DMS 273 (cell line): ENCODE data around the gene SDC3.

Experiments
- DNase-seq: peaks from one replicate; lab custom pipeline; 2025; ENCODE audit not compliant: unreplicated experiment; lab: John Stamatoyannopoulos, UW

The SDC3 gene

DNA sequence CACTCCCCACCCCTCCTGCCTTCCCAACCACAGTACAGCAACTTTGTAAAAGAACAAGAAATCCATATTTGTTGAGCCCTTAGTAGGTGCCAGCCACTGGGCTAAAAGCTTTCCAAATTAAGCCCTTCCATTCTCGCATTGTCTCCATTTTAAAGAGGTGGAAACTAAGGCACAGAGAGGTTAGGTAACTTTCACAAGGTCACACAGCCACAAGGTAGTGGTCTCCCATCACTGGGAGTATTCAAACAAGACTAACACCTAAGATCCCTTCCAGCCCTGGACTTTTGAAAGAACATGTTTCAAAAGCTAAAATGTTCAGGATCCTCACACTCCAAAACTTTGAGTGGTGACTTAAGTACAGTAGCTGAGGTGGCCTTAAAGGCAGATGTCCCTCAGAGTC, 3.2 kb downstream of the SDC3 start:
- no peak for DNase-seq

DNA sequence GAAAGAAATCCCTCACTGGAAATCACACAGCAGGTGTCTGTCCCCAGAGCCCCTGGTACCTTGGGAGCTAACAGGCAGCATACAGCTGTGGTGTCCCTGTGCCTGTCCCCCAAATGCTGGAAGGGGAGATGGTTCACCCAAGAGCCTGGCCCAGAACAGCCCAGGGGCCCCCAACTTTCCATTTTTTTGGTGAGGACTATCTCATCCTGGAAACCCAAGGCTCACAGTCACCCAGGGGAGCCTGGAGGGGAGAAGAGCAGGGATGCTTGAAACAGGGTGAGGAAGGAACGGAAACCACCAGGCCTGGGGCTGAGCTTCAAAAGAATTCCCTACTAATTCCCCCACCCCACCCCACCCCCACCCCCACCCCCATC, 3.6 kb downstream of the SDC3 start:
- DNase-seq = no peak

DNA sequence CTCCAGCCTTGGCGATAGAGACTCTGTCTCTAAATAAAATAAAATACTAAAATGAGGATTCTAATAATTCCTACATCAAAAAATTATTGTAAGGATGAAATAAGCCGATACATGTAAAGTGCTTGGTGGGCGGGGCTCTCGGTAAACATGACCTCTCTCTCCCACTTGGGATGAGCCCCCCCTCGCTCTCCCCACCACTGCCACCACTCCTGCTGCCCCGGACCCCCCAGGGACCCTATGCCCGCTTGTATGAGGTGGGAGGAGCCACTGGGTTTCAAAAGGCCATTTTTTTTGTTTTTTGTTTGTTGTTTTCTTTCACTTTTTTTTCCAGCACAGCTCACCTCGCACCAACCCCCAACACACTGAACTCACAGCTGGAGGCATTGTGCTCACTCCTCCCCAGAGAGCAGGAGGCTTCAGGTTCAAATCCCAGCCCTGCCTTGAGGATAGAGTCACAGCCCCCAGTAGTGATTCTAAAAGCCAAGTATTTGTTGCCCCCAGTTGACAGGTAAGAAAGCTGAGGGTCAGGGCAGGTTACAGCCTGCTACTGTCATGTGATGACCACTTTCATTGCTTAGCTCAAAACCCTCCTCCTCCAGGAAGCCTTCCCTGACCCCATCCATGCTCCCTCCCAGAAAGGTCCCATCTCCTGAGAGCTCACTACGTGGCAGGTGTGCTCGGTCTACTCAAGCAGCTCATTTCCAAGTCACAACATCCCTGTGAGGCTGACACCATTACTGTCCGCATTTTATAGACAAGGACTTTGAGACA, 4.2 kb downstream of the SDC3 start:
- no peak for DNase-seq

DNA sequence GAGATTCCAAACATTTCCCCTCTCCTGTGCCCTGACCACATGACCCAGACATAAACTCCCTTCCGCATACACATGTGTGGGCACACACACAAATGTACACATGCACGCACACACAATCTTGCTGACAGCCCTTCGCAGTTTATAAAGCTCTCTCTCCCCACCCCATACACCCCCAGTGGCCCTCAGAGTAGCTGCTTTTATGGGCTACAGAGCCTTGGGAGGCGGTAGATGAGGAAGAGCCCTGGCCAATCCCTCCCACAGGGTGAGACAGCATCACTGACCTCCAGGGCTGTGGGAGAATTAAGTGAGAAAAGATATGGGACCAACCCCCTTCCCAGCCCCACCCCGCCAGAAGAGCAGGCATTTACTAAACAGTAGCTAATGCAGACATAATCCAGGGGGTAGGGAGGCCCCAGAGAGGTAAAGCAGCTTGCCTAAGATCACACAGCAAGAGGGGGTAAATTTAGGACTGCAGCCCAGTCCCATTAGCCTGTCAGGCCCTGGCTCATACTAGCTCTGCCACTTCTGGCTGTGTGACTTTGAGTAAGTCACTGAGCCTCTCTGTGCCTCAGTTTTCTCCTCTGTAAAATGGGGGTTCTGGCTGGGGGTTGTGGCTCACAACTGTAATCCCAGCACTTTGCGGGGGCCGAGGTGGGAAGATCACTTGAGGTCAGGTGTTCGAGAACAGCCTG, 5.1 kb downstream of the SDC3 start:
- DNase-seq = peak; percentile 35

DNA sequence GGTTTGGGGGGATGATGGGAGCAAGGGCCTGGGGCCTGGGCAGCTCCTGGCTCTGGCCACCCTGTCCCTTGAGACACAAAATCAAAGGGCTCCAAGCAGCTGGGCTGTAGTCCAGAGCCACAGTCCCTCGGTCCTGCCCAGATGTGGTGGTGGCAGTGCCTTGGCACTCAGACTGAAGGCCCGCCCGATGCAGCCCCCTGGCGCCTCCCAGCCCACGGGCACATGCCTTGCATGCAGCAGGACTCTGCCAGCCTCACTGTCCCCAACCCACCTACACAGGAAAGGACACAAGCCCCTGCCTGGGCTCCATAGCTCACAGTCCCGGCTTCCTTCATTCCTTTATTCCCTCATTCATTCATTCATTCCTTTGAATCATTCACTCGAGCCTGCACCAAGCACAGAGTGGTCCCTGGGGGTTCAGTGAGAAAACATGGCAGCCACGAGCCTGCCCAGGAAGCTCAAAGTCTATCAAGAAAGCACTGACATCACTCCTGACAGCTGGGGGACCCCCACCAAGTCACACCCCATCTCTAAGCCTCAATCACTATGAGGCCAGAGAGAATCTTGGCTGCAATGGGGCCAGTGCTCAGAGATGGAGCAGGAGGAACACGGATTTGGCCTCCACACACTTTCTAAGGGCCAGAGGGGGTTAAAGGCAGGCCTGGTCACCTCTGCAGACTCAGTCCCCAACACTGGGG, 5.8 kb downstream of the SDC3 start:
- no peak for DNase-seq

DNA sequence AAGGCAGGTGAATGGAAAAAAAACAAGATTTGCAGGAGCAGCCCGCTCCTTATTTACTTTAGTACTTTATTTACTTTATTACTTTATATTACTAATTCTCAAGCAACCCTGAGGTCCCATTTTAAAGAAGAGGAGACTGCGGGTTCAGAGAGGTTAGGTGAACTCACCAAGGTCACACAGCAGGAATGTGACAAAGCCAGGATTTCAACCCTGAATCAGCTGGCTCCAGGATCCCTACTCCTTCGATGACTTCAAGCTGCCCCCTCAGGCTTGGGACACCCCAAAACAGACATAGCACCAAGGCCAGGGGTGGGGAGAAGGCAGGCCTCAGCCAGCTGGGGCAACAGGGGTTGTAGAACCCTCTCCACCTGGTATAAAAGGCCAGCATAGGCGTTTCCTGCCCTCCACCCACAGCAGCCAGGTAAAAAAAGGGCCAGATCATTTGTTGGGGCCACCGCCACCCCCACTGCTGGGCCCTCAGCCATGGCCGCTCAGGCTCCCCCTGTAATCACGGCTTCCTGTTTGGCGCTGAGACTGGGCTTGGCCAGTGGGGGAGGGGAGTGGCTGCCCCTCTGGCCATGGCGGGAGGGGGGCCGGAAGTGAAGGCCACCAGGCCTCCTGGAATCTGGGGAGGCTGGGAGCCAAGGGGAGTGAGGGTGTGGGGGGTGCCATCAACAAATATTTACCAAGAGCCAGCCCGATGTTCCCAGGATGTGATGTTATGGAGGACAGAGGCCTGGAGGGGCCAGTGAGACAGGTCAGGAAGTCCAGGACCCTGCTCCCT, 6.6 kb downstream of the SDC3 start:
- DNase-seq = no peak

DNA sequence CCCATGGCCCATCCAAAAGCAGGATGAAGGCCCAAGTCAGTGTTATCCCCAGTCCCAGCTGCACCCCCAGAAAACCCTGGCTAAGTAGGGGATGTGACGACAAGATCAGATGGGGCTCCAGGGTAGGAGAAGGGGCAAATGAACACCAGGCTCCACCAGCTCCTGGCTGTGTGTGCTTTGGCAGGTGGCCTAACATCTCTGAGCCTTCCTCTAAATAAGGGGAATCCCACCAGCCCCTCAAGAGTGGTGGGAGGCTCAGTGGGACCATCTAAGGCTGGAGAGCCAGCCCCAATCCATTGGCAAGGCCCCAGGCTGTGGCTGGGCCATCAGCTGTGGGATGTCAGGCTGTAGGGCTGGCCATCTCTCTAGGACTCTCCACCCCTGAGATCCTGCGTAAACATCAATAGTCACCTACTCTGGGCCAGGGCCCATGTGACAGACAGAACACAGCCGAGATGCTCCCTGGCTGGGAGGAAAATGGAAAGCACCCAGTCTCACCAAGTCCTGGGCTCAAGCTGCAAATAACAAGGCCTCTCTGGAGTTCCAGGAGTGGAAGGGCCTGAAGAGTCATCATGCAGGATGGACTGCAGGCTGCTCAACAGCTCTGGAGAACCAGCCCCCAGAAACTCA, 7.5 kb downstream of the SDC3 start:
- no peak for DNase-seq

DNA sequence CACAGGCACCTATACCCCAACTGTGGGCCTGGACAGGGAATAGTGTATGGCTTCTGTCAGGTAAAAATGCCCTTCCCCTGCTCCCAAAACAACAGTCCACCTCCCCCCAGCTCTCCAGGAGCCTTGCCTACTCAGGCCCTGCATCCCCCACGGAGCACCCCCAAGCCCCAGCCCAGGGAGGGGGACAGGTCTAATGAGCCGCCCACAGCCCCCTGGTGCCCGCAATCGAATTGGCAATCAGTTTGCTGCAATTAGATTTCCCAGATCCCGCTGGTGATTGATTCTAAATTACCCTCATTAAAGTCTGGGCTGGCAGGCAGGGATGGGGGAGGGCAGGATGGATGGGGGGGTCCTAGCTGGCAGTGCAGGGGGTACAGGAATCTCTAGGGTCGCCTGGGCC, 8.1 kb downstream of the SDC3 start:
- DNase-seq = no peak

DNA sequence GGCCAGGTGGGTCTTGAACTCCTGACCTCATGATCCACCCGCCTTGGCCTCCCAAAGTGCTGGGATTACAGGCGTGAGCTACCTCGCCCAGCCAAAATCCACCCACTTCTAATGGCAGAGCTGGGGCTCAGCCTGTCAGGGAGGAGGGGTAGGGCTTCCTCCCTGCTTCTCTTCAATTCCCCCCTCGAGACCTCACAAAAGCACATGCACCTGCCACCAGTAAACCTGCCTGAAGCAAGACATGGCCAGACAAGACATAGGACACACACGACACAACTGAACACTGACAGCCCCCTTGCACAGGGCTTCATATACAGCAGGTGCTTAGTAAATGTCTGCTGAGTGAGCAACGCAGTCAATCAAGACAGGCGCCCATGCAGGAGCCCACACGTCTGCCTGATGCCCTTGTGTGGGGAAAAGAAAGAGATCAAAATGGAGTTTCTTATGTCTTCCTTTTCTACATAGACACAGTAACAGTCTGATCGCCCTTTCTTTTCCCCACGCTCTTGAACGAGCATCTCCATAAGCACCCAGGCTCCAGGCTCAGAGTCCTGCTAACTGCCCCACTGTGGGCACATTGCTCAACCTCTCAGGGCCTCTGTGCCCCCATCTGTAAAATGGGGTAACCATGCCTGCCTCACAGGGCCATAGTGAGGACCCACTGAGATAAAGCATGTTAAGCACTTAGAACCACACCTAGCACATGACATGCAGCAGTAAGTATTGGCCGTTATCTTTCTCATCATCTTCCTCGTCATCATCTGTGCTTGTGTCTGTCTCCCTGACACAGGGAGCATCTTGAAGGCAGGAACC, 8.8 kb downstream of the SDC3 start:
- DNase-seq = no peak

DNA sequence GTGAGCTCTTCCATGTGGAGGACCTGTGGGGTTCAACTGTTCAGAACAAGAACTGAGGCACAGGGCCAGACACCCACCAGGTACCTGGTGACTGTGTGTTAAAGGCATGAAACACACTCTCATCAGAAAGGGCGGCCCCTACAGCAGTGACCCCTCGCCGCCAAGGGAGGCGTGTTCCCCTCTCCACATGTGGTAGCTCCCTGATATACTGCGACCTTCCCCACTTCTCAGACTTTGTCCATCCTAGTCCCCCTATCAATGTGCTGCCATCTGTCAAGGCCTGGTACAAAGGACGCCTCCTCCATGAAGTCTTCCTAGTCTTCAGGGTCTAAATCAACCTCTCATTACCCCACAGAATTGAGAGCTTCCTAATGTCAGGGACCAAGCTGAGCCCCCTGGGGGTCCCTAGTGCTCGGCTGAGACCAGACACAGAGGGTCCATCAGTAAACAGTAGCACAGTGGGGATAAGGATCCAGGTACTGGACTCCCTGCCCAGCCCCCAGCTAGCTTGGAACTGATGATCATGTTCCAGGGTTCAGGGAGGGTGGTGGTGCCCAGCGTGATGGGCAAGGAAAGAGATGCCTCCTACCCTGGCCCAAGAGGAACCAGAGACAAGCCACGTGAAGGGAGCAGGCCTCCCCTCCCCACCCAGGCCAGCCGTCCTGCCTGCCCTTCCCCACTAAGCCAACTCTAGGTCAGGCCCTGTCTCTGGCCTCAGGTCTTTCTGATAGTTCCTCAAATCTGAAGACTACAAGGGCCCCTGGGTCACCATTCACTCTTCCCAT, 10.3 kb downstream of the SDC3 start:
- no peak for DNase-seq

DNA sequence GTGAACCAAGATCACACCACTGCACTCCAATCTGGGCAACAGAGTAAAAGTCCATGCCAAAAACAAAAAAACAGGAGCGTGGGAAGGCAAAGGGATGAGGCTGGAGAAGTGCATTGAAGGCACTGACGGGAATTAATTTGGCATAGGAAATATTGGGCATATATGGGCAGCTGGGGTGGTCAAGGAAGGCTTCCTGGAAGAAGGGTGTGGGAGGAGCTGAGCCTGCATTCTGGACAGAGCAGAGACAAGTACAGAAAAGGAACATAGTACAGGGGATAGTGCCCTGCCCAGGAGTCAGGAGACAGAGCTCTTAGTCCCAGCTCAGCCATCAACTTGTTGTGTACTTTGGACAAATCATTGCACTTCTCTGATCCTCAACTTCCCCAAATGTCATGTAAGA, 11.7 kb downstream of the SDC3 start:
- DNase-seq = no peak

DNA sequence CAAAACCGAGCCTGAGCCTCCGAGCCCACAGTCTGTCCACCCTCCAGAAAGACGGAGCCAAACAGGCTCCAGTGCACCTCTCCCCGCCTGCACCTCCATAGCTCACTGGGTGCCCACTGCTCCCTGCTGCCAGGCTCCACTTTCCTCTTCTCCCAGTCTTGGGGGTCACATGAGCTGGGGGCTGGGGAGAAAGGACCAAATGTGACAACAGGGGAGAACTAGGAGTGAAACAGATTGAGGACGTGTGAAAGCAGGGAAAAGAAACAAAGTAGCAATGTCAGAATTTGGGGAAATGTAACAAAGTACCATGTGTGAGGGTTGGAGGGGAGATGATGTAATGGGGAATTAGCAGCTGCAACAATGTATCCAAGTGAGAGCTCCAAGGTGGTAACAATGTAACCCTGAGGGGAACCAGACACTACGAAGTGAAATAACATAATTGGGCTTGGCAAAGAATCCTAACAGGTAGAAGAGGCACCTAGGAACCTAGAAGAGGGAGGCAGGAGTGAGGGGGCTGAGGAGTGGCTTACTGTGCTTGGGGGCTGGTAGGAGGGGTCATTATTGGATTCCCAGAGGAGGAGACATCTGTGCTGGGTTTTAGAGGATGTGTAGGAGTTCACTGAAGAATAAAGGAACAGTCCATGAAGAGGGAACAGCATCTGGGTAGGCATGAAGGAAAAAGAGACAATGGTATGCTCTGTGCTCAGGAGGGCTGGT, 12.5 kb downstream of the SDC3 start:
- DNase-seq = no peak

DNA sequence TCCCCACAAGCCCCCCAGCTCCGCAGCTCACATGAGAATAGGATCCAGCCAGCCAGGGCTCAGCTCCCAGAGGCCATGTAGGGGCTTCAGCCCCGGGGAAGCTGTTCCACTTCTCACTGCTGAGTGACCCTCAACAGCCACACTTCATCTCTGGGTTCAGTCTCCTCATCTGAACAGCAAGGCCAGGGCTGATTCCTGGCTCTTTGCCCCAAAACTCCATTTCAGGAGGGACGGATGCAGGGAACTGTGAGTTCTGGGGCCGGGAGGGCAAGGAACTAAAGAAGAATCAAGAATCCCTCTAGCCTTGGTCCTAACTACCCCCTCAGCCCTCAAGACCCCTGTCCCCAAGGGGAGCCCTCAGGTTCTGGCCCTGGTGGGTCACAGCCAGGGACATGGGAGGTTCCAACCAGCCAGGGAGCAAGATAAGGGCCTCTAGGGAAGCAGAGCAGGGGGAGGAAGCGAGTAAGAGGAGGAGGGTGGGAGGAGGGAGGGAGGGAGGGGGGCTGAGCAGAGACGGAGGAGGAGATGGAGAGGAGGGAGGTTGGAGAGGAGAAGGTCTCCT, 13.1 kb downstream of the SDC3 start:
- DNase-seq = no peak

DNA sequence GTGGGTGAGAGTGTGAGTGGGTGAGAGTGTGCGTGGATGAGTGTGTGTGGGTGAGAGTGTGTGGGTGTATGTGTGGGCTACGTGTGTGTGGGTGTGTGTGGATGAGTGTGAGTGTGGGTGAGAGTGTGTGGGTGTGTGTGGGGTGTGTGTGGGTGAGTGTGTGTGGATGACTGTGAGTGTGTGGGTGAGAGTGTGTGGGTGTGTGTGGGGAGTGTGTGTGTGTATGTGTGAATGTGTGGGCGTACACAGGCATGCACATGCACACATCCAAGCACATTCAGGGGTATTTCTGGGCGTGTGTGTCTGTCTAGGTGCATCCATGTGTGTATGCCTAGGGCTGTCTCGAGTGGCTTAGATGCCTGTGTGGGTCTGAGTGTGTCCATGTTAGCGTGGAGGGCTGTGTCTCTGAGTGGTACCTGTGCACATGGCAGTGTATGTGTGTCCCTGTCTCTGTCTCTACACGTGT, 14.0 kb downstream of the SDC3 start:
- no peak for DNase-seq

DNA sequence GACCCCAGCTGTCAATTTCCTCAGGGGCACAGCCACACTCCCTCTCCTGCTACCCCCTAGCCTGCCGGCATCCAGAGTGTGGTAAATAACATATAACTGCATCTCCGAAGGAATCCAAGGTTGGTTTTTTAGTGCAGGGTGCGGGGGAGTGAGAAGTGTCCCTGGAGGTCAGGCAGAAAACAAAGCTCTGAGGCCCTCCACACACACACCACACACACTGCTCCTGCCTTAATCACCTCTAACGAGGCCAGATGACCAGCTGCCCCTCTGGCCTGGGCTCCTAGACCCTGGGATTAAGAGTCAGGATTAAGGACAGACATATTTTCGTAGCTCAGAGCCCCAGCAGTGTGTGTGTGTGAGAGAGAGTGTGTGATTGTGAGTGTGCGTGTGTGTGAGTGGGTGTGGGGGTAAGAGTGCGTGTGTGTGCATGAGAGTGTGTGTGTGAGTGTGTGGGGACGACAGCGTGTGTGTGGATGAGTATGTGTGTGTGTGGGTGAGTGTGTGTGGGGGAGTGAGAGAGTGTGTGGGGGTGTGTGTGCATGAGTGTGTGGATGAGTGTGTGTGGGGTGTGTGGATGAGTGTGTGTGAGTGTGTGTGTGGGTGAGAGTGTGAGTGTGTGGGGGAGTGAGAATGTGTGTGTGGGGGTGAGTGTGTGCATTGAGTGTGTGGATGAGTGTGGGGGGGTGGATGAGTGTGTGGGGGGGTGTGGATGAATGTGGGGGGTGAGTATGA, 14.6 kb downstream of the SDC3 start:
- no peak for DNase-seq

DNA sequence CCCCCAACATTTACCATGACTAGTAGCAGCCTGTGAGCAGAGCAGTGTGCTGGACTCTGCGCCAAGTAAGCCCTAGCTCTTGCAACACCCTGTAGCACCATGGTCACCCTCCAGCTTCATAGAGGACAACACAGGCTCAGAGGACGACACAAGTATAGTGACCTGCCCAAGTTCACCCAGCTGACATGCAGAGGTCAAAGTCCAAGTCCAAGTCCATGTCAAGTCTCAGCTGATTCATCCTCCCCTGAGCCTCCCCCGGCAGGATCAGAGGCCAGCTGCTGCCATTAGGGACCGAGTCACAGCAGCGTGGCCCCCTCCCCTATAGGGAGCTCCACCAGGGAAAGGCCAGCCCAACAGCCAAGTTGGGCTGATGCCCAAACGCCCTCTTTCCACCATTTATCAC, 15.9 kb downstream of the SDC3 start:
- DNase-seq = no peak

DNA sequence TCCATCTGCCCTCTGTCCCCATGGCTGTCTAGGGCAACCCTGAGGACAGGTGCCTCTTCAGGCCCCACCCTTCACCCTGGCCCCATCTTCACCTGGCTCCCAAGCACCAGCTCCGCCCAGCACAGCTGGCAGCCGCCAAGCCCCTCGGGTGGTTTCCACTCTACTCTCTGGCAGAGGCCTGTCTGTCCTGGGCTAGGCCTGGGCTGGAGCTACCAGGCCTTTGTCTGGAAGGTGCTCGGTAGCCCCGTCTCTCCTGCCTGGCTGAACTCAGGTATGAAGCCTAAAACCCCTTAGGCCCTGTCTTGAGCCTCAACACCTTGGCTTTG, 17.4 kb downstream of the SDC3 start:
- no peak for DNase-seq
